ENCODE results near the gene MAP3K2.

MAP3K2 gene

GRCh38 chr2:127342101-127342500 is 45.7 kb downstream of the MAP3K2 start:
- DNase-seq: no peak

DNA sequence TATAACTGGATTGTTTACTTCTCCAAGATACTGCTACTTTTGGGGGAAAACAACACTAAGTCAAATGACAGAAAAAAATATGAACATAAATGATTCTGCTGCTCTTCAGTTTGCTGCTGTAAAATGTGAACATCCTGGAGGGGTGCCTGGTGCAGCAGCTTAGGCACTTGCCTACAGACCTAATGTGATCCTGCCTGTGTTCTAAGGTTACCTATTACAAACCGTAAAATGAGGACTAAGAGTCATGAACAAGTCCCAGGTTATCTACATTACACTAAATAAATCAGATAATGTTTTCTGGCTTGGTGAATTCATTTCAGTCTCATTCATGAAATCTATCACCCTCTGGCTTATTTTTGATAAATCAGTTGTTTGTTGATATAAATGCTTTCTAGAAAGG is 55.4 kb downstream of the MAP3K2 start:
- DNase-seq: no peak

DNA sequence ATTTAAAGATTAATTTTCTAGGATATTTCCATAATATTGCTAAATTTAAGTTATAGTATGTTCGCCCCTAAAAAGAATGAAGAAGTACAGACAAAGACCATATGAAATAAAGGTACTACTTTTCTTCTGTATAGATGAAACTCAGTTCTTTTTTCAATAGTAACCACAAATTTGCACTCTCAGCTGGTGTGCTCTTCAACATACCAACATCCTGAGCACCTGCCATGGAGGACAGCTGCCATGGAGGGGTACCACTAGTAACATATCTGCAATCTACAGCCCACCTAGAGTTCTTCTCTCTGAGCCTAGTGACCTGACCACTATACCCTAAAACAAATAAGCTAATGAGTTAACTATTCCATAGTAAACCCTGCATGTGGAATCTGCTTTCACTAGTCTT is 57.0 kb downstream of the MAP3K2 start:
- DNase-seq: no peak

DNA sequence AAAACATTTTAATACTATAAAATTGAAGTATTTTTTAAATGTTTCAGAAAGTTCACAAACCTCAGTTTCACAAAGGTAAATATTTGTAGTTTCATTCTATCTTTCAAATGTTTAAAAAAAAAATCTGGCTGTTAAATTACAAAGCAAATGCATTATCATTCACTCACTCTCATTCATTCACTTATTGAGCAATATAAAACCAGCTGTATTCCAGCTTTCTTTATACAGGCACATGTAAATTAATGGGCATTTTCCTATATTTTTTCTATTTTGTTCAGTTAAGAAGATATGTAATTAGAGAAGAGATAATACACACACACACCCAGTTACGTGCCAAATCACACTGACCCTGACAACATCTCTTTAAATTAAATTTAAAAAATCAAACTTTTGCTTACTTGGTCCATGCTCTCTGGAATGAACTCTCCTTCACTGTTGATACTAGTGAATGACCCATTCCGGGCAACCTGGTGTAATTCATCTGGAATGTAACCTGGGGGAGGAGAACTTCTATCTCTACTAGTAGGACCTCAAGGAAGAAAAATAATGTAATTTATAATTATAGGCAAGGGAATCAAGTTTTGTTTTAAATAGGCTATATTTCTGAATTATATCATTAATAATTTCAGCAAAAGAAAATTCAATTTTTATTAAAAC is 61.4 kb downstream of the MAP3K2 start:
- DNase-seq: peak; percentile 5

DNA sequence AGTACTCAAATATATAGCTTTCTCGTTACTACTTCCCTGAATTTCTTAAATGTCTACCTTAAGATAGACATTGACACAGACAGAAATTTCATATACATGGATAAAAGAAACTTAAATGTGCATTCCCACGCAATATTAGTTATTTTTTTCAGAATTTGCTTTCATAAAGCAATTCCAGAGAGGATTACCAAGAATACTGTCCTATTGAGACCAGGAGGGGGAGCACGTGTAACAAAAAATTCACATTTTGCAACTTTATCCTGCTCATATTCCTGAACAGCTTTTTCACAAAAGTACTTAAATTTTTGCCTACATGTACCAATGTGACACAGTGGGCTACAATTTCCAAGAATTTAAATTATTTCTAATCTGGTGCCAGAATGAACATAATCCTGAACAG is 63.1 kb downstream of the MAP3K2 start:
- DNase-seq: peak; percentile 50

DNA sequence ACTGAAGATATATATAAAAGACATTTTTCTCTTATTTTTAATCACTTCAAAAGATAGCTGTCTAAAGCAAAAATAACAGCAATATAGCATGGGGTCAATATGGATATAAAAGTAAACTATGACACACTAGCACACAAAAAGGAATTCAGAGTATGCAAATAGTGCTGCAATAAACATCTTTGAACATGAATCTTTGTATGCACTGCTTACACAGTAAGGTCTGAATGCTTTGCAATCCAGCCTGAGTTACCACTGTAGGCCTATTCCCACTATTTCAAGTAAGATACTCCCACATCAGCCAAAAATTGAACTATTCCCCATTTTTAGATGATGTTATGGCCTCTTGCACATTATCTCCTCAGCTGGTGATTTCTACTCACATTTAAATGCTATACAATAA is 66.5 kb downstream of the MAP3K2 start:
- DNase-seq: peak; percentile 28

GRCh38 chr2:127320586-127321275 is 67.0 kb downstream of the MAP3K2 start:
- no peak for DNase-seq

DNA sequence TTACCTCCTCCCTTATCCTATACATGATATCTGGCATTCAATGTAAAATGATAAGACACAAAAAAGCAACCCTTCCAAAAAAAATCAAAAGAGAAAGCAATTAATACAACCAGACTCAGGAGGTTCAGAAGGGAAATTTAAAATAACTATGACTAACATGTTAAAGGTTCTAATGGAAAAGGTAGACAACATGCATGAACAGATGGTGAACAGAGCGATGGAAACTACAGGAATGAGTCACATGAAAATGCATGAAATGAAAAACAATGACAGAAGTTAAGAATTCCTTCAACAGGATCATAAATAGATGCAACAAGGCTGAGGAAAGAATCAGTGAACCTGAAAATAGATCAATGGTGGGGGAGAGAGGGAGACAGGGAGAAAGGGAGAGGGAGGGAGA is 67.7 kb downstream of the MAP3K2 start:
- DNase-seq: no peak

DNA sequence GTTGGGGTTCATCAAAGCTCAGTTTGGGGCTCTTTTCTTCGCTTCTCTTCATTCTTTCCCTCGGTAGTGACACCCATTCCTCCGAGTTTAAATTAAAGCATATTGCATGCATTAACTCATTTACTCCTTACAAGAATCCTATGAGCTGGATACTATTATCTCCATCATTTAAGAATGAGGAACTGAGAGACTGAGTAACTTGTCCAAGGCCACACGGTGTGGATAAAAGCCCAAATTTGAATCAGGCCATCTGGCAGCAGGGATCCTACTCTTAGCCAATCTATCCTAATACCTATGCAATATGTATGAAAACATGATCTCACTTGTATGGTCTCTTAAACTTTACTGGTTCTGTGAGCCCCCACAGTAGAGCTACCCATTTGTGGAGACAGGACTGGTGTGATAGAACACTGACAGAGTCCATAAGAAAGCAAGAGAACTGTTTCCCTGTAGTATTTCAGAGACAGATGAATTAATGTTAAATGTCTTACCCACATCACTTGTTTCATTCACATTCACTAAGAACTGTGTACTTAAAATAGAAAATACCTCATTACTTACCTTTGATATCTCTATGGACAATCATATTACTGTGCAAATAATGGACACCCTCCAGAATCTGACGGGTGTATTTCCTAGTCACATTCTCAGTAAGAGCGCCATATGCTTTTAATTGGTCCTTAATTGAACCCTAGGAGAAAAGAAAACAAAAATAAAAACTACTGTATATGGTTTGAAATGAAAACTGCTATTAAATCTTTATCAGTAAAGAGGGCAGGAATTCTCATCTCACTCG is 73.4 kb downstream of the MAP3K2 start:
- DNase-seq: no peak

DNA sequence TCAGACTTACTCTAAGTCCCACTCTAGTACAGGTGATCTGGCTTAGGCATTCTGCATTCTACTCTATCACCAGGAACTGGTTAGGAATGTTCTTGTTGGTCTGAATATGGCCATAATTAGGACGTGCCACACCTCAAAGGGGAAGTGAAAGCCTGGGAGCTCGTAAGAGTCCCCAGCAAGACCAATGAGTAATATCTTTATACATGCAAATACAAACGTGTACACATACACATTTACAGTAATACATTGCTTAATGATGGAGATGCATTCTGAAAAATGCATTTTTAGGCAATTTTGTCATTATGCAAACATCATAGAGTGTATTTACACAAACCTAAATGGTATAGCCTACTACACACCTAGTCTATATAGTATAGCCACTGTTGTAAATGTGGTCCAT is 74.4 kb downstream of the MAP3K2 start:
- DNase-seq: no peak

DNA sequence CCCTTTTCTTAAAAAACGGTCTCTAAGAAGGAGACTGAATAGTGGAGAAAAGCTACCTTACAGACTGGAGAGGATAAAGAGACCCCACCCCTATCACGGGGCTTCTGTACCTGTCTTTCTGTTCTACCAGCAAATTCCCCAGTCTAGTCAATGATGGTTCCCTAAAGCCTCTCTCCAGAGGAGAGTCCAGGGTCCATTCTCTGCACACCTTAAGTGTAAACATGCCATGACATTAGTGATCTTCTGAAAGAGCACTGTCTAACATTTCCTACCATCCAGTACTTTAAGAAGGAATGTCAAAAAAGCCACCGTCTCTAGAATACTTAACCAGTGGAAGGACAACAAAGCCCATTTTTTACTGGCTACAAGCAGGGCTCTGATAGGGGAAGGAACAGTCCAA is 76.8 kb downstream of the MAP3K2 start:
- DNase-seq: no peak

DNA sequence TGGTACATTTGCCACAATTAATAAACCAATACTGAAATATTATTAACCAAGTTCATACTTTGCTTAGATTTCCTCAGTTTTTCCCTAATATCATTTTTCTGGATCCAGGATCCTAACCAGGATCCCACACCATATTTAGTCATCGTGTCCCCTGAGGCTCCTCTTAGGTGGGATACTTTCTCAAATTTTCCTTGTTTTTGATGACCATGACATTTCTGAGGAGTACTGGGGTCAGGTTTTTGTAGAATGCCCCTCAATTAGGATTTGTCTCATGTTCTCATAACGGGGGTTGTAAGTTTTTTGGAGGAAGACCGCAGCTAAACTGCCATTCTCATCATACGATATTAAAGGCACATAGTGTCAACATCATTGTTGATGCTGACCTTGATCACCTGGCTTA is 78.3 kb downstream of the MAP3K2 start:
- no peak for DNase-seq

DNA sequence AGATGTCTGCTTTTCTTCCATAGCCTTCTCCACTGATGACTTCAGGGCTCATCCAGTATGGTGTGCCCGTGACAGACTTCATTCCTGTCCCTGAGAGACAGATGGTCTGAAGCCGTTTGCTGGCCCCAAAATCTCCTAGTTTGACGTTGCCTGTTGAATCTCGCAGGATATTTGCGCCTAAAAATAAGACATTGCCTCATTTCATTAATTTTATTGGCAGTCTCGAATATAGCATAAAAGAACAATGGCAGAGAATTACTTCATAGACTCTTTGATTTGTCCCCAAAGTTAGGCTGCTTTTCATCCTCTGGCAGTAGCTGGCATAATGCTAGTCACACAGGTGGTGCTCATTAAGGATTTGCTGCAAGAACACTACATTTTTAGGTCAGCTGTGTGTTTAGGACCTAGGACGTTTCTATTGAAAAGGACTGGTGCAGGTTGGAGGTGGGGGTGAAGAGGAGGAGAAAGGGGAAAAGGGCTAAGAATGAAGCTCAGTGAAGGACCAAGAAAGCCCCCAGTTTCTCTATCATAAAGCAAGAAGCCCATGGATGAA is 79.1 kb downstream of the MAP3K2 start:
- no peak for DNase-seq

DNA sequence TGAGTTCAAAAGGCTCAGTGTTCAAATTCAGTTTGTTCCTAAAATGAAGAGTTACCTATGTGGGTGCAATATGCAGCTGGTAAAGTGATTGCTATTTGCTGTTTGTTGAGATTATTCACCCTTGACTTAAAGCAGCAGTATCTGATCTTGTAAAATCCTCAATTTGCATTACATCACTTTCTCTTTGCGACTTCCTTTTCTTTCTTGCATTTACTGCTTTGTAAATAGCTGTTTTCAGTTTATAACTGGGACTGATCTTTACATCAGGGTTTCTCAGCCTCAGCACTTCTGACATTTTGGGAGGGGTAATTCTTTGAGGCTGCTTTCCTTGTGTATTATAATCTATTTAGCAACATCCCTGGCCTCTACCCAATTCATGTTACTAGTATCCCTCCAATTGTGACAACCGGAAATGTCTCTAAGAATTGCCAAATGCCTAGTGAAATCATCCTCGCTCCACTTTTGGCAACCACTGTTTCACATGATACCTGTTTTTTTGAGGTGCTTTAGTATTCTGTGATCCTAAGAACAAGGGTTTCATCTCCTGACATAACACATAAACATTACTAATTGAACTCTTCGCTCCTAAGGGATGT is 81.7 kb downstream of the MAP3K2 start:
- no peak for DNase-seq

GRCh38 chr2:127302168-127302567 is 85.6 kb downstream of the MAP3K2 start:
- no peak for DNase-seq

- DNase-seq: peak; percentile 86
Observed at GRCh38 chr2:127293748-127294562, 93.8 kb downstream of the MAP3K2 start, which contains the start of gene ERCC3. ERCC3 (minus strand) TSS chr2:127294144; CDS start chr2:127294081, 63 bp downstream.

GRCh38 chr2:127293386-127293747 is 94.4 kb downstream of the MAP3K2 start:
- peak; percentile 20 for DNase-seq

- DNase-seq: no peak
Observed at GRCh38 chr2:127288274-127288673, 99.5 kb downstream of the MAP3K2 start.

- DNase-seq: no peak
Observed at GRCh38 chr2:127283275-127283674, 104.5 kb downstream of the MAP3K2 start.

GRCh38 chr2:127280693-127281092 is 107.1 kb downstream of the MAP3K2 start:
- no peak for DNase-seq

GRCh38 chr2:127279781-127280180 is 108.0 kb downstream of the MAP3K2 start:
- no peak for DNase-seq

- no peak for DNase-seq
Observed at GRCh38 chr2:127278959-127279358, 108.8 kb downstream of the MAP3K2 start.

Data from EL (cell line).